GM19239 (cell line): Measurements from ENCODE around the gene SLC9A6.
"Not testable (repeated sequence)": the region's sequence is repeated elsewhere in the genome, so short reads cannot be mapped to it uniquely, and the experiment has no call there.

Experiments
- DNase-seq: peaks from one replicate; pipeline ENCODE4 v3.0.0; 2011; ENCODE audit warnings: low spot score; ENCODE audit not compliant: insufficient read length
- FAIRE-seq: peaks from 2 replicates; lab custom pipeline; 2011; peaks lifted over from hg19 to GRCh38; lab: Jason Lieb, UNC

The SLC9A6 gene

GRCh38 chrX:136028383-136028984 is 43.2 kb downstream of the SLC9A6 start:
- DNase-seq (no peak), FAIRE-seq (peak; percentile 84)

GRCh38 chrX:136029766-136030165 is 44.5 kb downstream of the SLC9A6 start:
- FAIRE-seq, result no peak
- DNase-seq, result no peak

GRCh38 chrX:136030303-136031191 is 45.3 kb downstream of the SLC9A6 start:
- DNase-seq, result no peak
- no peak for FAIRE-seq

- DNase-seq, result no peak
- FAIRE-seq, result no peak
Measured at GRCh38 chrX:136031626-136032025, 46.4 kb downstream of the SLC9A6 start.

- DNase-seq (no peak), FAIRE-seq (no peak)
Measured at GRCh38 chrX:136032370-136032769, 47.1 kb downstream of the SLC9A6 start.

- DNase-seq, result no peak
- FAIRE-seq, result no peak
Measured at GRCh38 chrX:136034668-136035067, 49.4 kb downstream of the SLC9A6 start.

- no peak for DNase-seq
- FAIRE-seq, result no peak
Measured at GRCh38 chrX:136035663-136036062, 50.4 kb downstream of the SLC9A6 start.

GRCh38 chrX:136039485-136039884 is 54.2 kb downstream of the SLC9A6 start:
- DNase-seq, result no peak
- no peak for FAIRE-seq

GRCh38 chrX:136039968-136040367 is 54.7 kb downstream of the SLC9A6 start:
- FAIRE-seq (no peak), DNase-seq (no peak)

GRCh38 chrX:136041254-136041812 is 56.1 kb downstream of the SLC9A6 start:
- FAIRE-seq, result no peak

GRCh38 chrX:136045008-136045407 is 59.8 kb downstream of the SLC9A6 start:
- FAIRE-seq, result peak; percentile 60
- DNase-seq, result no peak

More at GRCh38 chrX:136041254-136041812, 56.1 kb downstream of the SLC9A6 start:
- no peak for DNase-seq

GRCh38 chrX:136046295-136047015 is 61.2 kb downstream of the SLC9A6 start:
- DNase-seq (no peak), FAIRE-seq (no peak)

- no peak for FAIRE-seq
Measured at GRCh38 chrX:136047016-136047642, 61.9 kb downstream of the SLC9A6 start.

GRCh38 chrX:136047969-136048368 is 62.7 kb downstream of the SLC9A6 start:
- no peak for FAIRE-seq
- DNase-seq, result no peak

More at GRCh38 chrX:136047016-136047642, 61.9 kb downstream of the SLC9A6 start:
- DNase-seq, result no peak

- no peak for FAIRE-seq
- no peak for DNase-seq
Measured at GRCh38 chrX:136048446-136048845, 63.2 kb downstream of the SLC9A6 start.

- FAIRE-seq (no peak), DNase-seq (no peak)
Measured at GRCh38 chrX:136049608-136050007, 64.4 kb downstream of the SLC9A6 start.

GRCh38 chrX:136050875-136051274 is 65.6 kb downstream of the SLC9A6 start:
- not testable (repeated sequence) for FAIRE-seq

GRCh38 chrX:136051611-136052010 is 66.4 kb downstream of the SLC9A6 start:
- no peak for DNase-seq
- FAIRE-seq, result peak; percentile 23

More at GRCh38 chrX:136050875-136051274, 65.6 kb downstream of the SLC9A6 start:
- DNase-seq, result not testable (repeated sequence)

GRCh38 chrX:136055651-136056221 is 70.5 kb downstream of the SLC9A6 start:
- FAIRE-seq (no peak), DNase-seq (no peak)

GRCh38 chrX:136057567-136057966 is 72.3 kb downstream of the SLC9A6 start:
- FAIRE-seq (no peak), DNase-seq (no peak)
